Activated CD8-positive, alpha-beta memory T cell treated with anti-CD3 and anti-CD28 coated beads for 24 hours (primary cell): ENCODE measurements around the gene PDAP1.
"Not testable (repeated sequence)": the region's sequence is repeated elsewhere in the genome, so short reads cannot be mapped to it uniquely, and the experiment has no call there.

Source experiments
- DNase-seq: peaks from one replicate; pipeline ENCODE4 v3.0.0-alpha.2; 2020

PDAP1 gene, protein sequence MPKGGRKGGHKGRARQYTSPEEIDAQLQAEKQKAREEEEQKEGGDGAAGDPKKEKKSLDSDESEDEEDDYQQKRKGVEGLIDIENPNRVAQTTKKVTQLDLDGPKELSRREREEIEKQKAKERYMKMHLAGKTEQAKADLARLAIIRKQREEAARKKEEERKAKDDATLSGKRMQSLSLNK

GRCh38 chr7:99408379-99409191 is at the start of gene PDAP1, which contains the start of gene BUD31:
TSS of gene PDAP1 (minus strand) at chr7:99408597. CDS start at chr7:99408548, 49 bp downstream.
TSS of gene BUD31 (plus strand) at chr7:99408969. CDS start at chr7:99411093, 2,124 bp downstream.
- DNase-seq: peak; percentile 99

DNA sequence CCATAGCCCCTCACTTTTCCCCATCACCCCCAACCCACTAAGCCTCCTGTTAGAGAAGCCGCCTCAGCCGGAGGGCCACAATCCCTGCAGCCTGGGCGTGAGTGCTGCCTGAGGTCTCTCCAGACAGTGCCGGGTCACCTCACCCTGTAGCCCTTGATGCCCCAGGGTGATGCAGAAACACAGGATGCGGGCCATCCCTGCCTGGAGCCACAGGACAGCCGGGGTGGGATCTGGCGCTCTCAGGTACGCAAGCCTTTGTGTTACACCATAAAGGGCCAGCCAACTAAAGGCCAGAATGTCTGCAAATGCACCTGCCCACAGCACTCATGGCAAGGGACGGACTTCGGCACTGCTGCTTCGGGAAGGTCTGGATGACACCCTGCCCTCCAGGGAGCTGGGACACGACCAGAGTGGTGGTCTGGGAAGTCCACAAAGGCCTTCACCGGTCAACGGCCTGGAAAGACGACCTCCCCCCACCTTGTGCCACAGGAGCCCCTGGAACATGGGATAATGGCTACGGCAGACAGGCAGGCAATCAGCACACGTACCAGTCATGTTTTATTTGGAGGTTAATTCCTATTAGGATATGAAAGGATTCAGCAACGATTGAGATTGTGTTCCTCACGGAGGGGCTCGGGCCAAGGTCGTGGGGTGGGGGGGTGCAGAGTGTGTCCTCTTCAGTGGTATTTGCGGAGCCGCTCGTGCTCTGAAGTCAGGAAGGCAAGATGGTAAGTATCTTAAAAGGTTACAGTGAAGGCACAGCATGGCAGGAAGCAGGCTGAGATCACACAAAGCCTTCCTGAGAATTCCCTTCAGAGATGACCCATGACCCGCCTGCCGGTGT is 49.5 kb upstream of the PDAP1 start:
- no peak for DNase-seq

- no peak for DNase-seq
Measured at GRCh38 chr7:99457050-99457649, 48.8 kb upstream of the PDAP1 start.

GRCh38 chr7:99456288-99456687 is 47.9 kb upstream of the PDAP1 start:
- DNase-seq: no peak

DNA sequence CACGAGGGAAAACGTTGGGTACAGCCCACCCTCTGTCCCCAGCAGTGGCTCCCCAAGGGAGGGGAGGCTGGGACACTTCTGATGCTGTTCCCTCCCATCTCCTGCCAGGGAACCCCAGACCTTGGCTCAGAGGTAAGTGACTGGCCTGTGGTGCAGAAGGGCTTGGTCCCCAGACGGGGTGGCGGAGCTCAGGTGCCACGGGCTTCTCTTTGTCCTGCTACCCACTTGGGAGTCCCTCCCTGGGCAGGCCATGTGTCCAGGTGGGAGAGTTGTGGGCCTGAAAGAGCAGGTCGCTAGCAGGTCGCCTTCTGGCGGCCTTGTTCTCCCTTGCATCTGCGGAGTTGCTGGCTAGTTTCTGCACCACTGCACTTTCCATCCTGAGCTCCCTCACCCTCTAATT is 47.5 kb upstream of the PDAP1 start:
- DNase-seq: no peak

GRCh38 chr7:99453105-99453504 is 44.7 kb upstream of the PDAP1 start:
- DNase-seq: no peak

- DNase-seq: no peak
Measured at GRCh38 chr7:99452541-99452940, 44.1 kb upstream of the PDAP1 start.

DNA sequence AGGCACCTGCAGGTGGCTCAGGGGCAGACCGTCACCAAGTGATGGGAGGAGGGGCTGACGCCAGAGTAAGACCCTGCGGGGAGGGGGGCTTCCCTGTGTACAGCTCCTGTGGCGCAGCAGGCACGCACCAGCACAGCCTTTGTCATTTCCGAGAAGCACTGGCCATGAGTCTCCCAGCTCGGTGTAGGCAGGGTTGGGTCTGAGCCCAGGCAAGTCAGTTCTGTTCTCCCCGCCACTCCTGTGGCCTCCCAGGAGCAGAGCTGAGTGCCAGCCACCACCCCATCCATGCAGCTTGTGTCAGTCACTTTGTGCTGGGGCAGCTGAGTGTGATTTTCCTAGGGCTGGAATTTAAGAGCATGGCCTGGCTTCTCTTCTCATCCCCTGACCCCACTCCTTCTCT is 43.5 kb upstream of the PDAP1 start:
- no peak for DNase-seq

- DNase-seq: no peak
Measured at GRCh38 chr7:99449326-99449725, 40.9 kb upstream of the PDAP1 start.

GRCh38 chr7:99448855-99449254 is 40.5 kb upstream of the PDAP1 start:
- DNase-seq: no peak

GRCh38 chr7:99447943-99448342 is 39.5 kb upstream of the PDAP1 start:
- DNase-seq: no peak

DNA sequence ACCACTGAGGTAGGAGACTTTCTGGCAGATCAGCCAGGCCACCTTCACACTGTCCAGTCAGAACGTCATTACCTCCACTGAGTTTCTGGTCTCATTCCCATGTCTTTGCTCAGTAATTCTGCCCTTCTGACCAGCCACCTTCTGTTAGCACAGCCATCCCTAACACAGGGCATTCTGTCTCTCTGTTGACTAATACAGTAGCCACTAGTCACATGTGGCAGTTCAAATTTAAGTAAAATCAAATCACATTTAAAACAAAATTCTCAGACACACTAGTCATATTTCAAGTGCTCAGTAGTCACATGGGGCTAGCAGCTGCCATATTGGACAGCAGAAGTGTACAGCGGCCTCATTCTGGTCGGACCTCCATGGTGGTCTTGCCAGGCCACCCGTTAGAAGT is 37.7 kb upstream of the PDAP1 start:
- no peak for DNase-seq

DNA sequence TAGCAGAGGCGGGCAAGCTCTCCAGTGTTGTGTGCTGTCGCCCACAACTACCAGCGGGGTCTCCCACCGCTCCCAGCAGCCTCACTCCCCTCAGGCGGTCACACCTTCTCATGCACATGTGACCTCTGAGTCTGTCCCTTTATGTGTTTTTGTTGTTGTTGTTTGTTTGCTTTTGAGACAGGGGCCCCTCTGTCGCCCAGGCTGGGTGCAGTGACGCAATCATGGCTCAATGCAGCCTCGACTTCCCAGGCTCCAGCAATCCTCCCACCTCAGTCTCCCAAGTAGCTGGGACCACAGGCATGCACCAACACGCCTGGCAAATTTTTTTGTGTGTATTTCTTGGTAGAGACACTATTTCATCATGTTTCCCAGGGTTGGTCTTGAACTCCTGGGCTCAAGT is 31.8 kb upstream of the PDAP1 start:
- DNase-seq: no peak

DNA sequence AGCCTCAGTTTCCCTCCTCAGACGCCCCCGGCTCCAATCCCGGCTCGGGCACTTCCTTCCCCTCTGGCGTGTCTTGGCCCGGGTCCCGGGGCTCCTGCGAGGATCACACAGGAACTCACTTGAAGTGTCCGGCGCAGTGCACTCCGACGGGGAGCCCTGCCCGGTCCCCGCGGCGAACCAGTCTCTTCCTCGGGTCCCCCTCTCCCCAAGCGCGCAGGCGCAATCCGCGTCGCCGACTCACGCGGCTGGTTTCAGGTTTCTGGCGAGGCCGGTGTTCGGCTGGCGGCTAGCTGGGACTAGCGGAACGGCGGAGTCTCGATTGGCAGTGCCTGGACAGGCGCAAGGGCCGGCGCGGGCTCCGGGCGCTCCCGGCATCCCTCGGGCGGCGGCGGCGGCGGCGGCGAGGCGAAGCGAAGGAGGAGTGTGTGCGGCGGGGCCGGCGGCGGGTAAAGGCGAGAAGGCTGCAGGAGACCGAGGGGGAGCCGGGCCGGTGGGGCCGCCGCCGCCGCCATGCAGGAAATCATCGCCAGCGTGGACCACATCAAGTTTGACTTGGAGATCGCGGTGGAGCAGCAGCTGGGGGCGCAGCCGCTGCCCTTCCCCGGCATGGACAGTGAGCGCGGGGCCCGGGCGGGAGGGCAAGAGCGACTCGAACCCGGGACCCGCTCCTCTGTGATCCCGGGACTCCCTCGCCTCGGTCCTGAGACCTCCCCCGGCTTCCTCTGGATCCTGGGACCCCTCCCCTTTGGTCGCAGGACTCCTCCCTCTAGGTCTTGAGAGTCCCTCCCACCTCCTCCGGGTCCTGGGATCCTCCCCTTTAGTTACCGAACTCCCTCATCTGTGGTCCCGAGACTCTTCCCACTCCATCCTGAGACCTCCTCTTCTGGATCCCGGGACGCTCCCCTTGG is 30.4 kb upstream of the PDAP1 start, which contains the start of the genes CPSF4 and PTCD1:
Gene CPSF4, plus strand, starts transcription at position 371 of the 908 bp plus-strand sequence. Its CDS starts 140 bp downstream, at position 511.
Gene PTCD1, minus strand, starts transcription at position 226 of the 908 bp plus-strand sequence. CDS start 3,556 bp downstream, outside the sequence.
- peak; percentile 96 for DNase-seq

GRCh38 chr7:99437946-99438572 is 29.7 kb upstream of the PDAP1 start:
- DNase-seq: no peak

DNA sequence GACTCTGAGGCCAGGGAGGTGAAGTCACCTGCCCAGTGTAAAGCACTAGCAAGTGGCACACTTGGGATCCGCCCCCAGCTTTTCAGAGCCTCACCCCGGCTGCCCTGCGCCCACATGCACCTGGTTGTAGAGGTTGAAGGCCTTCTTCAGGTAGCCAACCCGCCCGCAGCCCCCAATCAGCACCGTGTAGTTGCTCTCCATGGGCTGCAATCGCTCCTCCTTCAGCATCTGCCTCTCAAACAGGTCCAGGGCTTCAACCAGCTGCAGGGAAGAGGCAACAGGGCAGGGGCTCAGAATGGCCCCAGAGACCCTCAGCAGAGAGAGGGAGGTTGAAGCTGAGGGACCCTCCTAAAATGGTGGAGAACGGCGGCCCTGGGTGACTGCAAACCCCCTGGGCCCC is 24.8 kb upstream of the PDAP1 start:
- no peak for DNase-seq

- DNase-seq: not testable (repeated sequence)
Measured at GRCh38 chr7:99431756-99432540, 23.6 kb upstream of the PDAP1 start.

DNA sequence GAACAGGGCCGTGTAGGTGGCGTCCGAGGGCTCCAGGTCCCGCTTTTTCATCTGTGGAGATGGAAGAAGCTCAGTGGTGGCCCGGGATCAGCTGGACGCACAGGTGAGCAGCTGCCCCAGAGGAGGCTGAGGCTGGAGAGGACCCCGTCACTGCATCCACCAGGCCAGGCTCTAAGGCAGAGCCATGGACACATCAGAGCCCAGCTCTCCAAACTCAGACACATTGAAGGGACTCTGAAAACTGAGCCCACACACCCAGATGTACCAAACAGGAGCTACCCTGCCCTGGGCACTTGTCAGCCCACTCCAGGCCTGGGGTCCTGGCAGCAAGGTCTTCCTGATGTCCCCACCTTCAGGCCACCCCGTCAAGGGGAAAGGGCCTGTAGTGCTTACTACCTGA is 21.4 kb upstream of the PDAP1 start:
- DNase-seq: no peak

DNA sequence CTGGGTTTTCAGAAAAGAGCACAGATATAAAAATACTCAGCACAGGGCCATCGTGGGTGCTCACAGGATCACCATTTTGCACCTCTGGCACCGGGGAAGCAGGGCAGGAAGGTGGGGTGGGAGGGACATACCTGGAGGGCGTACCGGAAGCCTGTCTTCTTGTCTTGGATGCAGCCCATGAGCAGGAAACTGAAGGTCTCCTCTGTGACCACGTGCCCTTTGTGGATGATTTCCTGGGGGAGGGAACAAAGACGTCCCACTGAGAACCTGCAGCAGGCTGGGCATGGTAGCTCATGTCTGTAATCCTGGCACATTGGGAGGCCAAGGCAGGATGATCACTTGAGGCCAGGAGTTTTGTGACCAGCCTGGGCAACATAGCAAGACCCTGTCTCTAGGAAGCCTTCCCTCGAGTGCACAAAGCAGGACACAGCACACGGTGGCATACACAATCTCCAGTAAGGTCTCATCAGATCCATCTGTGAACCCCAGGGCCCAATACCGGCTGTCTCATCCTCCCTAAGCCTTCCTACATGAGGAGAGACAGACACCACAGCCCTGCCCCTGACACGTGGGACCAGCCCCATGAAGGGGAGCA is 20.7 kb upstream of the PDAP1 start:
- no peak for DNase-seq
